Sigmoid colon (tissue), 4 donors: ENCODE data around the gene FILIP1L.

ENCODE experiments used
- EP300 ChIP-seq, 4 donors: sonication (generic); formaldehyde crosslinking; IDR thresholded peaks; one replicate each; pipeline ENCODE4 v1.6.1; 2017; ENCODE audit warnings: antibody characterized with exemption in 4 of 4
- POLR2A ChIP-seq, 2 donors: fragments of 450-650 bp; IDR thresholded peaks; one replicate each; pipeline ENCODE4 v1.6.1; 2016; ENCODE audit warnings: antibody characterized with exemption in 2 of 2, mild to moderate bottlenecking in 2 of 2, moderate library complexity in 2 of 2
- POLR2AphosphoS5 ChIP-seq, 4 donors: sonication (generic); formaldehyde crosslinking; IDR thresholded peaks; one replicate each; pipeline ENCODE4 v1.6.1; 2017; ENCODE audit warnings: antibody characterized with exemption in 4 of 4
- TF ChIP-seq, protein P1 (sequence below), 4 experiments: fragments of 450-650 bp in 3 of 4; fragments of 200-600 bp in 1 of 4; IDR thresholded peaks; one replicate each; pipeline ENCODE4 v1.5.1; 2016 to 2019; ENCODE audit warnings: antibody characterized with exemption in 4 of 4, mild to moderate bottlenecking in 3 of 4, moderate library complexity in 2 of 4

DNA sequence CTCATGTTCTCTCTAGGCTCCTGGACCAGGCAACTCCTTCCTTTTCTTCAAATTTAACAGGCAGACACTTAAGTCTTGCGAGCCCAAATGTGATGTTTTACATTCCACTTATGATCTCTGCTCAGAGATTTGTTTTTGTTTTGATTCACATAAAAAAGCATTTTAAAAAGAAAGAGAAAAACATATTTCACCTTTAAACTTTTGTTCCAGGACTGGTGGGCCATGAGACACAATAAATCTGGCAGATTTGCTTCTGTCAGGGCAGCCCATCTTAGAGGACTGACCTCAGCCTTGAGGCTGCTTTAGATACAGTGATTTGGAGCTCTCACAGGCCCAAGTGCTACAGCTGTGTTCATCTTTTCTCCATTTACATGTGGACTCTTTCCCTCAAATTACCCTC is 244.7 kb downstream of the FILIP1L start:
- TF ChIP-seq, protein P1, sequence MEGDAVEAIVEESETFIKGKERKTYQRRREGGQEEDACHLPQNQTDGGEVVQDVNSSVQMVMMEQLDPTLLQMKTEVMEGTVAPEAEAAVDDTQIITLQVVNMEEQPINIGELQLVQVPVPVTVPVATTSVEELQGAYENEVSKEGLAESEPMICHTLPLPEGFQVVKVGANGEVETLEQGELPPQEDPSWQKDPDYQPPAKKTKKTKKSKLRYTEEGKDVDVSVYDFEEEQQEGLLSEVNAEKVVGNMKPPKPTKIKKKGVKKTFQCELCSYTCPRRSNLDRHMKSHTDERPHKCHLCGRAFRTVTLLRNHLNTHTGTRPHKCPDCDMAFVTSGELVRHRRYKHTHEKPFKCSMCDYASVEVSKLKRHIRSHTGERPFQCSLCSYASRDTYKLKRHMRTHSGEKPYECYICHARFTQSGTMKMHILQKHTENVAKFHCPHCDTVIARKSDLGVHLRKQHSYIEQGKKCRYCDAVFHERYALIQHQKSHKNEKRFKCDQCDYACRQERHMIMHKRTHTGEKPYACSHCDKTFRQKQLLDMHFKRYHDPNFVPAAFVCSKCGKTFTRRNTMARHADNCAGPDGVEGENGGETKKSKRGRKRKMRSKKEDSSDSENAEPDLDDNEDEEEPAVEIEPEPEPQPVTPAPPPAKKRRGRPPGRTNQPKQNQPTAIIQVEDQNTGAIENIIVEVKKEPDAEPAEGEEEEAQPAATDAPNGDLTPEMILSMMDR (IDR thresholded peaks at IDR 0.05), result no peak
- TF ChIP-seq POLR2A (IDR thresholded peaks at IDR 0.05), result no peak
- TF ChIP-seq POLR2AphosphoS5 (IDR thresholded peaks at IDR 0.05), result peak in 2 of 4 donors; percentile 23 to 41
- TF ChIP-seq EP300 (IDR thresholded peaks at IDR 0.05), result no peak
